GM12891 (cell line): ENCODE data around the gene PPP1R9B.

Experiments
- DNase-seq: peaks from one replicate; pipeline ENCODE4 v3.0.0; 2011; ENCODE audit warnings: low spot score; ENCODE audit not compliant: insufficient read length
- FAIRE-seq: peaks from 2 replicates; lab custom pipeline; 2011; peaks lifted over from hg19 to GRCh38; lab: Jason Lieb, UNC
- PAX5 ChIP-seq: IDR thresholded peaks from 2 replicates; pipeline ENCODE4 v1.6.1; 2011; ENCODE audit warnings: low read length, moderate library complexity, mild to moderate bottlenecking; ENCODE audit not compliant: insufficient read depth, severe bottlenecking
- POLR2A ChIP-seq: IDR thresholded peaks from 2 replicates; pipeline ENCODE4 v1.6.1; 2011; ENCODE audit warnings: low read depth, low read length, control low read depth
- POLR2AphosphoS5 ChIP-seq: IDR thresholded peaks from 2 replicates; pipeline ENCODE4 v1.6.1; 2011; ENCODE audit warnings: low read depth, low read length, control low read depth
- POU2F2 ChIP-seq: IDR thresholded peaks from 2 replicates; pipeline ENCODE4 v1.6.1; 2011; ENCODE audit warnings: low read depth, mild to moderate bottlenecking, control low read depth, low read length, moderate library complexity
- SPI1 ChIP-seq: IDR thresholded peaks from 2 replicates; pipeline ENCODE4 v1.6.1; 2011; ENCODE audit warnings: low read depth, low read length, control low read depth
- TAF1 ChIP-seq: IDR thresholded peaks from 2 replicates; pipeline ENCODE4 v1.6.1; 2011; ENCODE audit warnings: low read depth, low read length, control low read depth

The PPP1R9B gene

DNA sequence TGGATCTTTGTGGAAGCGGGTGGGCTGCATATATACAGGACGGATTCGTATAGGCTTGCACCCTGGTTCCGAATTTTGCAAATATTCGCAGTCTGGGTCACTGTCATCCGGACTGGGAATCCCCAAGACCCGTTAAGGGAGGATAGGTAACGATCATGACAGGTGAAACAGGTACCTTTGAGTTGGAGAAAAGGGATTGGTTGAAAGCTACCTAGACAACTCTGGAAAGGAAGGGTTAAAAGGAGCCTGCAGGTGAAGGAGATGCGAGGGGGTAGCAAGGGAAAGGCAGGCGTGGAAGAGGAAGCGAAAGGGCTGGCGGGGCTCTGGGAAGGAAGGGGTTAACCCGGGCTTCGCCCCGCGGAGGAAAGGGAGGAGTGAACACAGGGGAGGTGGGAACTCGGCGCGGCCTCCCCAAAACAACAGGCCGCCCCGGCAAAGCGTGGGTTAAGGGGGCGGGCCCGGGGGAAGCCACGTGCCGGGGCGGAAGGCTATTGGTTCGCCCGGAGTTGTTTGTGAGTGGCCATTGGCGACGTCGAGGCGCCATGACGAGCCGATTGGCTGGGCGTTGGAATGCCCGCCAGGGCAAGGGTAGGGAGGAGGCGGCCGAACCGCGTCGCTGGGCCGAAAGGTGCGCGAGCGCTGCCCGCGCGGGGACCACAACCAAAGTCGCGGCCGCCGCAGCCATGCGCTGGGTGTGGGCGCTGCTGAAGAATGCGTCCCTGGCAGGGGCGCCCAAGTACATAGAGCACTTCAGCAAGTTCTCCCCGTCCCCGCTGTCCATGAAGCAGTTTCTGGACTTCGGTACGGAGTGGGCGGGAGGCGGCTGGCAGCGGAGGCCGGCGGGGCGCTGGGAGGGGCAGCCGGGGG, 55.5 kb downstream of the PPP1R9B start, which contains the start of gene PDK2:
PDK2 (plus strand) TSS at position 599 of the 867 bp plus-strand sequence; CDS start at position 684, 85 bp downstream.
- no peak for TF ChIP-seq POLR2AphosphoS5
- peak; percentile 77 for TF ChIP-seq SPI1
- 0 out of 2 replicates have a peak, but pooled peaks have one; percentile 5 for TF ChIP-seq POU2F2
- TF ChIP-seq TAF1 = no peak
- no peak for TF ChIP-seq PAX5
- TF ChIP-seq POLR2A = no peak
- FAIRE-seq (peak; percentile 99), DNase-seq (peak; percentile 98)

DNA sequence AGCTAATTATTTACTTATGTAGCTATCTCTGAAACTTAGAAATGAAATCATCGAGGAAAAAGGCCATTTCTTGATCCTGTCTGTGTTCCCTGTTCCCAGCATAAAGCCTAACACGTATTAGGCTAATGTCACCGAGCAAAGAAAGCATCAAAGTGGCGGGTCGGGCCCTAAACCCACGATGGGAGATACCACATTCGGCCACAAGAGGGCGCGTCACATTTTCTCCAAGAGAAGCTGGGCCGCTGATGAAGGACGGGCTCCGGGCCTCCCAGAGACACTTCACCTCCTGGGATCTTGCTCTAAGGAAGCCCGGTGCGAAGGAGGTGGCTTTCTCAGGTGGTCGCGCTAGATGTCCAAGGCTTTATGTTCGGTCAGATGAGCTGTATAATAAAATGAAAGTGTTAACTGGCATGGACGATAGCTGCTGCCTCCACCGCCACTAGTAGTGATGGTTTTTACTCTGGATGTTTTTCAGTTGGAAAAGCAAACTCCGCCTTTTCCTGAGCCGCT, 56.2 kb downstream of the PPP1R9B start:
- FAIRE-seq = peak; percentile 81
- TF ChIP-seq POLR2A (no peak), POLR2AphosphoS5 (no peak), PAX5 (no peak), TAF1 (no peak), POU2F2 (no peak; the same call in 1 of the 2 replicates), SPI1 (no peak)
- DNase-seq = peak; percentile 70

DNA sequence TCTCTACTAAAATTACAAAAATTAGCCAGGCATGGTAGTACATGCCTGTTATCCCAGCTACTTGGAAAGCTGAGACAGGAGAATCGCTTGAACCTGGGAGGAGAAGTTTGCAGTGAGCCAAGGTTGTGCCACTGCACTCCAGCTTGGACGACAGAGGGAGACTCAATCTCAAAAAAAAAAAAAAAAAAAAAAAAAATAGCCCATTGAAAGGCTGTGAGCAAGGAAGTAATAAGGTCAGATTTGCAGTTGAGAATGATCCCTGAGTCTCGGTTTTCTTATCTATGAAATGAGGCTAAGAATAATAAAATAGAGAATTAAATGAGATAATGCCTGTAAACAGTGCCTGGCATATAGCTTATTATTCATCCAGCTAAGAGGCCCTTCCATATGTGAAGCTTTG, 56.7 kb downstream of the PPP1R9B start:
- TF ChIP-seq SPI1 (no peak), PAX5 (no peak), POLR2A (no peak), POLR2AphosphoS5 (no peak), TAF1 (no peak), POU2F2 (no peak)
- FAIRE-seq = no peak
- DNase-seq = no peak

DNA sequence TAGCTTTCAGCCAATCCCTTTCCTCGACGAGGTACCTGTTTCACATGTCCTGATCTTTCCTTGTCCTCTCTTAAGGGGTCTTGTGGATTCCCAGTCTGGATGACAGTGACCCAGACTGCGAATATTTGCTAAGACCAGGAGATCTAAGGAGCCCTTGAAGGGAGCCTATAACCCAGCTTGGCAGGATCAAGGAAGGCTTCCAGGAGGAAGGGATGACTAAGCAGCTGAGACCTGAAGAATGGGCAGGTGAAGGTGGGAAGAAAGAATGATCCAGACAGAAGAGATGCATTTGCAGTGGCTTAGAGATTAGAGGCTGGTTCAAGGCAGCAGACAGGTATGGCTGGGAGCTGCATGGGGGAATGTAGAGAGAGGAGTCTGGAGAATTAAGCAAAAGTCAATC, 57.2 kb downstream of the PPP1R9B start:
- DNase-seq (no peak), FAIRE-seq (no peak)
- TF ChIP-seq POLR2A = no peak
- no peak for TF ChIP-seq POLR2AphosphoS5
- no peak for TF ChIP-seq SPI1
- no peak for TF ChIP-seq PAX5
- no peak for TF ChIP-seq TAF1
- no peak for TF ChIP-seq POU2F2

DNA sequence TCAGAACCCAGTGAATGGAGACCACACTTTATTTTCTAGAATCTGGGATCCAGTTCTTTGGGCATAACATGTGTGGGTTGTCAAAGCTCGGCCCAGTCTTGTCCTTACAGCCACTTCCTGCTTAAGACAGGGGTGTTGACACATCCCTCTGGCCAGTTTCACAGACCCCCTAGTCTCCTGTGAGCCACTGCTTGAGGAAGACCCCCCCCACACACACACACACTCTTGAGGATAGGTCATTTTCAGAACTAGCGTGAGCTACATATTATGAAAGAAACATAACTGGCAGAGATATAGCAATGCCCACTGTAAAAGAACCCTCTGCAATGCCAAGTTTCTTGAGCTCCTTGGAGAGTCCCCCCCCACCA, 58.6 kb downstream of the PPP1R9B start:
- FAIRE-seq (no peak), DNase-seq (no peak)
- TF ChIP-seq POLR2A (no peak), PAX5 (no peak), SPI1 (no peak), TAF1 (no peak), POLR2AphosphoS5 (no peak), POU2F2 (no peak)

DNA sequence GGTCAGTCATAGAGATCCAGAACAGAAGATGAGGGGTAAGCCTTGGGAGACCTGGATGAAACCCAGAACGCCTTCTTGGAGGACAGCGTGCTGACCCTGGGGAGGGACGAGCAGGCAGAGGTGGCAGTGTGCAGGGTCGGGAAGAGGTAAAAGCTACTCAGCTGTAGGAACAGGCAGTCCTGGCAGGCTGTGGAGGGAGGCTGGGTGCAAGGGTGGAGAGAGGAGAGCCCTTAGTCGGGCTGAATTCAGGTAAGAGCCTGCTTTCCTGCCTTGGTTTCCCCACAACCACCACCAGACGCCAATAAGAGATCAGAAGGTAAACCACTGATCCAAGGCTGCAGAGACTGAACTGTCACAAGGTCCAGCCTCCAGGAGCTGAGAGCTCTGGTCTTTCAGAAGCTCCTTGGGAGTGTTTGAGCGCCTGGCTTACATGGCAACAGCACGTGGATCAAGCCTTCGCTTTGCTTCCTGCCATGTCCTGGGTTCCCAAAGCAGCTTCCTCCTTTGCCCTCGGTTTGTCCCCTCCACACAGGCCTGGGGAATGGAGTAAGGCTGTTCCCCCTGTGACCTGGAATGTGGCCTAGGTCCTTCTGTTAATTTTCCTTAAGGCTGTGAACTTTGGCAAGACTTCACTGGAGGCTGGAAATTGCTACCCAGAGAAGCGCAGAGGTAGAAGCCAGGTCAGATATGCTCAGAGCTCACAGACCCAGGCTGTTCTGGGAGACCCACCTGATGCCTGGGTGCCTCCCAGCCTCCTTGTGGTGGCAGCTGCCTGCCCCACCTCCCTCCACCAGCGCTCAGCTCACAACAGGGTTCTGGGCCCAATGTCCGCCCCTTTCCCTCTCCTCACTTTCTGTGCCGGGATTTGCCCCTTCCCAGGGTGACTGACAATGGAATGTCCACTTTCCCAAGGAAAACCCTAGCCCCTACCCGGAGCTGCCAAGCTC, 59.2 kb downstream of the PPP1R9B start:
- TF ChIP-seq PAX5 = no peak
- no peak for TF ChIP-seq POLR2AphosphoS5
- TF ChIP-seq SPI1 = no peak
- no peak for TF ChIP-seq POU2F2
- no peak for TF ChIP-seq POLR2A
- TF ChIP-seq TAF1 = no peak
- no peak for FAIRE-seq
- DNase-seq = no peak

DNA sequence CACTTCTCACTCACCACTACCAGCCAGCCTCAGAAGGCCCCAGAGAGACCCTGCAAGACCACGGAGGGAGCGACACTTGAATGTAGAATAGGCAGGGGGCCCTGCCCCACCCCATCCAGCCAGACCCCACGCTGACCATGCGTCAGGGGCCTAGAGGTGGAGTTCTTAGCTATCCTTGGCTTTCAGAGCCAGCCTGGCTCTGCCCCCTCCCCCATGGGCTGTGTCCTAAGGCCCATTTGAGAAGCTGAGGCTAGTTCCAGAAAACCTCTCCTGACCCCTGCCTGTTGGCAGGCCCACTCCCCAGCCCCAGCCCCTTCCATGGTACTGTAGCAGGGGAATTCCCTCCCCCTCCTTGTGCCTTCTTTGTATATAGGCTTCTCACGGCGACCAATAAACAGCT, 60.4 kb downstream of the PPP1R9B start:
- FAIRE-seq (no peak), DNase-seq (no peak)
- TF ChIP-seq POLR2A (no peak), SPI1 (no peak), POU2F2 (no peak), TAF1 (no peak), POLR2AphosphoS5 (no peak), PAX5 (no peak)

DNA sequence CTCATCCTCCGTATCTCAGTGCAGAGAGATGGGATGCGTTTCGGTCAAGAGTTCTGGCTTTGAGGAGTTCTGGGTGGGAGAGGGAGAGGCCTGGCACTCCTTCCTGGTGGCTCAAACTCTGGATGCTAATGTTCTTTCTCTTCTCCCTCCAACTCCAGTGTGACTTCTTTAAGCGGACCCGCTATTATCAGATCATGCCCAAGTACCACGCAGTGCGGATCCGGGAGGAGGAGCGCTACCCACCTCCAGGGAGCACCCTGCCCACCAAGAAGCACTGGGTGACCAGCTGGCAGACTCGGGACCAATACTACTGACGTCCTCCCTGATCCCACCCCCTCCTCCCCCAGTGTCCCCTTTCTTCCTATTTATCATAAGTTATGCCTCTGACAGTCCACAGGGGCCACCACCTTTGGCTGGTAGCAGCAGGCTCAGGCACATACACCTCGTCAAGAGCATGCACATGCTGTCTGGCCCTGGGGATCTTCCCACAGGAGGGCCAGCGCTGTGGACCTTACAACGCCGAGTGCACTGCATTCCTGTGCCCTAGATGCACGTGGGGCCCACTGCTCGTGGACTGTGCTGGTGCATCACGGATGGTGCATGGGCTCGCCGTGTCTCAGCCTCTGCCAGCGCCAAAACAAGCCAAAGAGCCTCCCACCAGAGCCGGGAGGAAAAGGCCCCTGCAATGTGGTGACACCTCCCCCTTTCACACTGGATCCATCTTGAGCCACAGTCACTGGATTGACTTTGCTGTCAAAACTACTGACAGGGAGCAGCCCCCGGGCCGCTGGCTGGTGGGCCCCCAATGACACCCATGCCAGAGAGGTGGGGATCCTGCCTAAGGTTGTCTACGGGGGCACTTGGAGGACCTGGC, 61.3 kb downstream of the PPP1R9B start:
- FAIRE-seq (no peak), DNase-seq (no peak)
- TF ChIP-seq POLR2A = no peak
- no peak for TF ChIP-seq SPI1
- TF ChIP-seq PAX5 = no peak
- no peak for TF ChIP-seq POLR2AphosphoS5
- no peak for TF ChIP-seq POU2F2
- TF ChIP-seq TAF1 = no peak
